ENCODE data around the gene SCARF2.
A peak's percentile ranks its signal among the peaks of the same experiment; 100 is the strongest.

Gene SCARF2

GRCh38 chr22:20408891-20409290, 28.7 kb downstream of the SCARF2 start:
- no peak for DNase-seq

- no peak for DNase-seq
These were observed 29.8 kb downstream of the SCARF2 start for GRCh38 chr22:20407829-20408228.

GRCh38 chr22:20406686-20407408, 30.8 kb downstream of the SCARF2 start:
- DNase-seq: no peak

- DNase-seq: no peak
These were observed 31.5 kb downstream of the SCARF2 start for GRCh38 chr22:20405931-20406685.

GRCh38 chr22:20405291-20405930, 32.2 kb downstream of the SCARF2 start:
- no peak for DNase-seq

- no peak for DNase-seq
These were observed 32.7 kb downstream of the SCARF2 start for GRCh38 chr22:20404881-20405280.

GRCh38 chr22:20403779-20404140, 33.9 kb downstream of the SCARF2 start:
- no peak for DNase-seq

GRCh38 chr22:20402960-20403778, 34.5 kb downstream of the SCARF2 start:
- DNase-seq: no peak

- DNase-seq: no peak
These were observed 36.1 kb downstream of the SCARF2 start for GRCh38 chr22:20401376-20402014.

GRCh38 chr22:20400606-20401375, 36.8 kb downstream of the SCARF2 start:
- DNase-seq: no peak

- DNase-seq: no peak
These were observed 37.6 kb downstream of the SCARF2 start for GRCh38 chr22:20399866-20400605.

- no peak for DNase-seq
These were observed 39.2 kb downstream of the SCARF2 start for GRCh38 chr22:20398420-20398819.

- DNase-seq: no peak
These were observed 40.1 kb downstream of the SCARF2 start for GRCh38 chr22:20397498-20397897.

- DNase-seq: no peak
These were observed 41.0 kb downstream of the SCARF2 start for GRCh38 chr22:20396639-20397038.

GRCh38 chr22:20395907-20396287, 41.7 kb downstream of the SCARF2 start:
- no peak for DNase-seq

- no peak for DNase-seq
These were observed 42.3 kb downstream of the SCARF2 start for GRCh38 chr22:20395181-20395906.

GRCh38 chr22:20393705-20394476, 43.7 kb downstream of the SCARF2 start, which contains the start of gene ZNF74:
Gene ZNF74 (plus strand): TSS chr22:20394151. CDS start chr22:20394629, 478 bp downstream.
- peak; percentile 88 for DNase-seq

- peak; percentile 2 for DNase-seq
These were observed 44.5 kb downstream of the SCARF2 start for GRCh38 chr22:20392983-20393704.

All from CD4-positive, alpha-beta T cell treated with Interleukin-17A for 1 hour (primary cell).